Testis (tissue), 3 donors: ENCODE results near the gene ANO3. TPM values are rescaled to one million over a fixed set of nuclear protein-coding genes. Genes with fewer than 3 reads are reported as not detected.

Source experiments
- DNase-seq: peaks from one replicate; pipeline ENCODE4 v3.0.0-alpha.2; 2019
- H3K27ac ChIP-seq, 2 donors: fragments of 200-600 bp; sonication (generic); one replicate each; pipeline ENCODE4 v1.5.1; 2019
- H3K27me3 ChIP-seq: fragments of 200-600 bp; sonication (generic); one replicate; pipeline ENCODE4 v1.5.1; 2019
- H3K36me3 ChIP-seq: fragments of 200-600 bp; sonication (generic); one replicate; pipeline ENCODE4 v1.5.1; 2017; ENCODE audit warnings: low read depth; ENCODE audit errors: missing control alignments
- H3K4me1 ChIP-seq: fragments of 200-600 bp; sonication (generic); one replicate; pipeline ENCODE4 v1.5.1; 2019
- H3K4me3 ChIP-seq, 2 donors: fragments of 200-600 bp; sonication (generic); one replicate each; pipeline ENCODE4 v1.5.1; 2017 to 2019
- H3K9me3 ChIP-seq: fragments of 200-600 bp; sonication (generic); one replicate; pipeline ENCODE4 v1.5.1; 2017
- POLR2A ChIP-seq: fragments of 450-650 bp; IDR thresholded peaks from one replicate; pipeline ENCODE4 v1.6.1; 2017; ENCODE audit warnings: antibody characterized with exemption, mild to moderate bottlenecking, moderate library complexity
- WGBS, 2 donors: methylation state at CpG; one replicate each; pipeline ENCODE4 v1.1.5; 2018; 5-methylcytosine and 5-hydroxymethylcytosine counted together
- intact Hi-C: fragments of 100-400 bp; cut with DNase I; formaldehyde crosslinking; loops from one replicate; pipeline ENCODE4 v1.15.1; 2023; ENCODE audit warnings: low total_unique reads
- polyA plus RNA-seq: library from polyadenylated mRNA; stranded (reverse); fragments of 350-450 nt; fragmentation: Illumina TruSeq; extraction: RNeasy Lipid Tissue Mini Kit (QIAGEN cat#74804); gene quantifications from one replicate; pipeline ENCODE4 v1.2.3, GENCODE V29; 2014; ENCODE audit warnings: low read depth, low replicate concordance; ENCODE audit not compliant: insufficient read depth
- total RNA-seq, 2 donors: library from RNA; depleted of rRNA; stranded (reverse); fragments of >200 nt; gene quantifications; one replicate each; pipeline ENCODE4 v1.2.3, GENCODE V29; 2016
- TF ChIP-seq, protein P1 (sequence below), 3 experiments: fragments of 450-650 bp in 2 of 3; fragments of 200-600 bp in 1 of 3; sonication (generic) in 1 of 3; IDR thresholded peaks; one replicate each; pipeline ENCODE4 v1.5.1; 2016 to 2019; ENCODE audit warnings: antibody characterized with exemption in 3 of 3, mild to moderate bottlenecking in 2 of 3, moderate library complexity in 1 of 3

Gene ANO3
- total and polyA plus RNA-seq, 3 donors from 2014 or later = 1.9 to 2.4 (median 2.2) TPM

GRCh38 chr11:26424255-26424654 is 92.3 kb downstream of the ANO3 start:
- WGBS, 2 donors = 0% methylated on average over 1 of the region's 1 CpG
- no peak for DNase-seq
- no peaks in the 10 kb centered on the region for H3K36me3 ChIP-seq
- H3K27me3 ChIP-seq = no peaks in the 10 kb centered on the region
- no peak for TF ChIP-seq POLR2A
- TF ChIP-seq, protein P1, sequence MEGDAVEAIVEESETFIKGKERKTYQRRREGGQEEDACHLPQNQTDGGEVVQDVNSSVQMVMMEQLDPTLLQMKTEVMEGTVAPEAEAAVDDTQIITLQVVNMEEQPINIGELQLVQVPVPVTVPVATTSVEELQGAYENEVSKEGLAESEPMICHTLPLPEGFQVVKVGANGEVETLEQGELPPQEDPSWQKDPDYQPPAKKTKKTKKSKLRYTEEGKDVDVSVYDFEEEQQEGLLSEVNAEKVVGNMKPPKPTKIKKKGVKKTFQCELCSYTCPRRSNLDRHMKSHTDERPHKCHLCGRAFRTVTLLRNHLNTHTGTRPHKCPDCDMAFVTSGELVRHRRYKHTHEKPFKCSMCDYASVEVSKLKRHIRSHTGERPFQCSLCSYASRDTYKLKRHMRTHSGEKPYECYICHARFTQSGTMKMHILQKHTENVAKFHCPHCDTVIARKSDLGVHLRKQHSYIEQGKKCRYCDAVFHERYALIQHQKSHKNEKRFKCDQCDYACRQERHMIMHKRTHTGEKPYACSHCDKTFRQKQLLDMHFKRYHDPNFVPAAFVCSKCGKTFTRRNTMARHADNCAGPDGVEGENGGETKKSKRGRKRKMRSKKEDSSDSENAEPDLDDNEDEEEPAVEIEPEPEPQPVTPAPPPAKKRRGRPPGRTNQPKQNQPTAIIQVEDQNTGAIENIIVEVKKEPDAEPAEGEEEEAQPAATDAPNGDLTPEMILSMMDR (IDR thresholded peaks at IDR 0.05) = no peak
- no peak overlapping the region for H3K4me3 ChIP-seq
- H3K9me3 ChIP-seq = no peaks in the 10 kb centered on the region
- H3K4me1 ChIP-seq = no peaks in the 10 kb centered on the region
- no peak overlapping the region for H3K27ac ChIP-seq
- intact Hi-C loops = no loop called here

GRCh38 chr11:26439854-26440253 is 107.9 kb downstream of the ANO3 start:
- Histone ChIP-seq H3K27ac (no peak overlapping the region), H3K4me1 (no peaks in the 10 kb centered on the region), H3K36me3 (no peaks in the 10 kb centered on the region), H3K4me3 (no peak overlapping the region), H3K9me3 (no peaks in the 10 kb centered on the region), H3K27me3 (no peaks in the 10 kb centered on the region)
- intact Hi-C loops = no loop called here
- TF ChIP-seq, protein P1 (IDR thresholded peaks at IDR 0.05) = no peak
- no peak for TF ChIP-seq POLR2A
- 90 to 94% methylated on average over 5 of the region's 5 CpGs for WGBS, 2 donors
- no peak for DNase-seq

- no peaks in the 10 kb centered on the region for H3K27me3 ChIP-seq
- WGBS, 2 donors = 70 to 83% methylated on average over 2 of the region's 2 CpGs
- no peak overlapping the region for H3K27ac ChIP-seq
- H3K9me3 ChIP-seq = no peaks in the 10 kb centered on the region
- DNase-seq = no peak
- H3K4me3 ChIP-seq = no peak overlapping the region
- no peaks in the 10 kb centered on the region for H3K36me3 ChIP-seq
- TF ChIP-seq, protein P1 (IDR thresholded peaks at IDR 0.05) = no peak
- TF ChIP-seq POLR2A = no peak
- no peaks in the 10 kb centered on the region for H3K4me1 ChIP-seq
- intact Hi-C loops = no loop called here
These were observed 110.2 kb downstream of the ANO3 start for GRCh38 chr11:26442131-26442530.

- 54 to 55% methylated on average over 3 of the region's 3 CpGs for WGBS, 2 donors
- Histone ChIP-seq H3K27ac (no peak overlapping the region), H3K9me3 (no peaks in the 10 kb centered on the region), H3K4me3 (no peak overlapping the region), H3K4me1 (no peaks in the 10 kb centered on the region), H3K27me3 (no peaks in the 10 kb centered on the region), H3K36me3 (no peaks in the 10 kb centered on the region)
- no peak for DNase-seq
- intact Hi-C loops = no loop called here
- no peak for TF ChIP-seq POLR2A
- TF ChIP-seq, protein P1 (IDR thresholded peaks at IDR 0.05) = no peak
These were observed 111.7 kb downstream of the ANO3 start for GRCh38 chr11:26443617-26444016.

DNA sequence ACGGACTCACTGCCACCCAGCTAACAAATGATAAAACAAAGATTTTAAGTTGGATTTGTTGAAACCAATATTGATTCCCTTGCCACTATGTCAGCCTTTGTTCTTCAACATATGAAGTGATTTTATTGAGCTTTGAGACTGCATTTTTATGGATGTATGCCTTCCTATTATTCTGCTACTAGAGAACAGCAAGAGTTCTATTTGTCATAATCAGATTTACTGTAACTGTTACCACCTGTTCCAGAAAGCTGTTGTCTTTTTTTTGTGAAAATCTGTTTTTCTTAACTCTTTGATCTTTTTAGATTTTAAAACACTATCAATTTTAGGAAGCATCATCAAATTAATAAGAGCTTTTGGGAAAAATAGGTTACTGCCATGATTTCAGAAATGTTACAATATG is 125.7 kb downstream of the ANO3 start:
- H3K27ac ChIP-seq = no peak overlapping the region
- no peak overlapping the region for H3K4me3 ChIP-seq
- no peaks in the 10 kb centered on the region for H3K4me1 ChIP-seq
- TF ChIP-seq, protein P1 (IDR thresholded peaks at IDR 0.05) = no peak
- TF ChIP-seq POLR2A = no peak
- no peaks in the 10 kb centered on the region for H3K27me3 ChIP-seq
- DNase-seq = no peak
- intact Hi-C loops = no loop called here
- no peaks in the 10 kb centered on the region for H3K9me3 ChIP-seq
- no peaks in the 10 kb centered on the region for H3K36me3 ChIP-seq
- 91 to 95% methylated on average over 1 of the region's 1 CpG for WGBS, 2 donors
